B cell (primary cell): Measurements from ENCODE around the gene STX8. TPM values are rescaled to one million over a fixed set of nuclear protein-coding genes. Genes with fewer than 3 reads are reported as not detected.

ENCODE experiments used
- ATAC-seq: fragments of 200-7000 bp; cut with Tn5 transposase; one replicate; pipeline ENCODE4 v1.10.0; 2021; ENCODE audit warnings: low read depth, mild to moderate bottlenecking, moderate number of reproducible peaks, moderate library complexity
- CTCF ChIA-PET: fragments of 350-600 bp; sonication (Branson Sonifier 250); formaldehyde crosslinking; loops from one replicate; lab custom pipeline; 2021; ENCODE audit warnings: antibody characterized with exemption, inconsistent platforms; lab: Charles Lee
- POLR2A ChIA-PET: fragments of 350-600 bp; sonication (Branson Sonifier 250); formaldehyde crosslinking; loops from one replicate; lab custom pipeline; 2021; ENCODE audit warnings: antibody characterized with exemption; lab: Charles Lee
- DNase-seq: peaks from one replicate; pipeline ENCODE4 v3.0.0; 2013
- H2AFZ ChIP-seq: 2 replicates; pipeline ENCODE4 v1.6.1; 2012; ENCODE audit warnings: mild to moderate bottlenecking, low read depth, low read length; ENCODE audit not compliant: insufficient read depth, poor library complexity, severe bottlenecking
- H3K27ac ChIP-seq, 2 donors: 1 replicate in 1 of 2; 2 replicates in 1 of 2; pipeline ENCODE4 v1.5.1; 2012 to 2013; ENCODE audit warnings: low read length in 2 of 2, mild to moderate bottlenecking in 2 of 2, moderate library complexity in 1 of 2
- H3K27me3 ChIP-seq, 4 experiments: fragments of 200-600 bp in 1 of 4; sonication (generic) in 1 of 4; replicated peaks in 1 of 4; 1 replicate in 2 of 4; 2 replicates in 2 of 4; pipeline versions ENCODE4 v1.6.1 to v1.7.0; 2013 to 2016; ENCODE audit warnings: low read length in 3 of 4, mild to moderate bottlenecking in 2 of 4, mixed read lengths in 1 of 4, moderate library complexity in 1 of 4; ENCODE audit not compliant: insufficient read depth in 4 of 4, control insufficient read depth in 3 of 4; ENCODE audit errors: control extremely low read depth in 1 of 4
- H3K36me3 ChIP-seq, 2 experiments: replicated peaks in 1 of 2; 1 replicate in 1 of 2; 2 replicates in 1 of 2; pipeline versions ENCODE4 v1.6.1 to v1.7.1; 2013; ENCODE audit warnings: low read length in 1 of 2; ENCODE audit not compliant: insufficient read depth in 2 of 2, control insufficient read depth in 1 of 2; ENCODE audit errors: control extremely low read depth in 1 of 2, extremely low read depth in 1 of 2
- H3K4me1 ChIP-seq, 2 donors: fragments of 200-600 bp in 1 of 2; sonication (generic) in 1 of 2; 1 replicate in 1 of 2; 2 replicates in 1 of 2; pipeline versions ENCODE4 v1.5.1 to v1.6.1; 2013 to 2017; ENCODE audit warnings: low read length in 2 of 2; ENCODE audit not compliant: control insufficient read depth in 2 of 2, insufficient read depth in 2 of 2
- H3K4me2 ChIP-seq: replicated peaks from 2 replicates; pipeline ENCODE3; 2012; ENCODE audit warnings: mild to moderate bottlenecking, low read depth, low read length; ENCODE audit not compliant: poor library complexity, severe bottlenecking
- H3K4me3 ChIP-seq, 5 experiments: fragments of 200-600 bp in 1 of 5; sonication (generic) in 1 of 5; 1 replicate in 3 of 5; 2 replicates in 2 of 5; pipeline versions ENCODE4 v1.5.1 to v1.7.0; 2011 to 2016; ENCODE audit warnings: low read length in 4 of 5, mild to moderate bottlenecking in 4 of 5, low read depth in 2 of 5, control low read depth in 1 of 5, moderate library complexity in 1 of 5; ENCODE audit not compliant: insufficient read depth in 1 of 5; ENCODE audit errors: control extremely low read depth in 1 of 5, extremely low read depth in 1 of 5
- H3K79me2 ChIP-seq: fragments of 200-600 bp; sonication (generic); one replicate; pipeline ENCODE4 v1.6.0; 2016; ENCODE audit warnings: low read length; ENCODE audit not compliant: control insufficient read depth, insufficient read depth
- H3K9ac ChIP-seq: fragments of 200-600 bp; sonication (generic); 2 replicates; pipeline ENCODE4 v1.6.1; 2017; ENCODE audit warnings: mild to moderate bottlenecking, low read length, moderate library complexity
- H3K9me3 ChIP-seq, 3 donors: one replicate each; pipeline versions ENCODE4 v1.6.1 to v1.7.1; 2013; ENCODE audit warnings: low read length in 2 of 3; ENCODE audit not compliant: control insufficient read depth in 2 of 3, insufficient read depth in 1 of 3; ENCODE audit errors: control extremely low read depth in 1 of 3
- H4K20me1 ChIP-seq: 2 replicates; pipeline ENCODE4 v1.6.0; 2012; ENCODE audit warnings: mild to moderate bottlenecking, low read length; ENCODE audit not compliant: insufficient read depth, control insufficient read depth, poor library complexity, severe bottlenecking
- H3K27ac Mint-ChIP-seq: one replicate; pipeline ENCODE4 v1.8.0; 2021; ENCODE audit warnings: mixed read lengths
- H3K27me3 Mint-ChIP-seq: one replicate; pipeline ENCODE4 v1.8.0; 2021; ENCODE audit warnings: mixed read lengths
- H3K4me1 Mint-ChIP-seq: one replicate; pipeline ENCODE4 v1.8.0; 2021; ENCODE audit warnings: mixed read lengths
- H3K4me3 Mint-ChIP-seq: one replicate; pipeline ENCODE4 v1.8.0; 2021; ENCODE audit warnings: mixed read lengths
- H3K9me3 Mint-ChIP-seq: one replicate; pipeline ENCODE4 v1.8.0; 2022; ENCODE audit warnings: mixed read lengths; ENCODE audit not compliant: insufficient read depth
- CTCF ChIP-seq: fragments of 200-600 bp; IDR thresholded peaks from one replicate; pipeline ENCODE4 v1.8.0; 2022; ENCODE audit warnings: antibody characterized with exemption, mild to moderate bottlenecking
- EZH2 ChIP-seq: IDR thresholded peaks from 2 replicates; pipeline ENCODE4 v1.6.1; 2012; ENCODE audit warnings: borderline replicate concordance, low read depth, mild to moderate bottlenecking, moderate library complexity, low read length; ENCODE audit not compliant: insufficient read depth, poor library complexity, severe bottlenecking
- WGBS: methylation state at CpG from one replicate; pipeline ENCODE4 v1.1.5; 2013; ENCODE audit warnings: missing lambda C conversion rate; ENCODE audit not compliant: insufficient coverage; 5-methylcytosine and 5-hydroxymethylcytosine counted together
- intact Hi-C: fragments of 100-400 bp; cut with micrococcal nuclease; formaldehyde crosslinking; loops from one replicate; pipeline ENCODE4 v1.10.0; 2022
- polyA plus RNA-seq: library from polyadenylated mRNA; depleted of rRNA; stranded (reverse); fragments of >200 nt; gene quantifications from 2 replicates; pipeline ENCODE4 v1.2.3, GENCODE V29; 2012
- total RNA-seq, 2 donors: library from RNA; stranded (reverse); fragments of 120-200 nt in 1 of 2; gene quantifications; 1 replicate in 1 of 2; 2 replicates in 1 of 2; pipeline versions ENCODE4 v1.2.3 to v1.2.4, GENCODE V29; 2013 to 2022

Gene STX8
- total and polyA plus RNA-seq, 2 donors (not counting 1 experiment from before 2014, with no cell fraction given), result 35.8 to 61.5 TPM

GRCh38 chr17:9557857-9558256 is 17.8 kb downstream of the STX8 start:
- H3K4me3 ChIP-seq, result no peak overlapping the region
- no peak for DNase-seq
- no peaks in the 10 kb centered on the region for H3K9me3 ChIP-seq
- Mint-ChIP-seq H3K4me3 (no peak overlapping the region), H3K27me3 (no peaks in the 10 kb centered on the region), H3K4me1 (no peaks in the 10 kb centered on the region), H3K9me3 (no peaks in the 10 kb centered on the region), H3K27ac (no peak overlapping the region)
- no peak overlapping the region for H3K9ac ChIP-seq
- no peaks in the 10 kb centered on the region for H3K4me1 ChIP-seq
- POLR2A ChIA-PET, result no interaction called here
- H3K27ac ChIP-seq, result no peak overlapping the region
- CTCF ChIA-PET, result no interaction called here
- H3K4me2 ChIP-seq, result no peak overlapping the region
- no peak for ATAC-seq
- TF ChIP-seq CTCF (no peak), EZH2 (no peak)
- peaks cover 20% of the 10 kb centered on the region for H3K79me2 ChIP-seq
- H4K20me1 ChIP-seq, result no peaks in the 10 kb centered on the region
- intact Hi-C loops, result no loop called here
- no peaks in the 10 kb centered on the region for H3K27me3 ChIP-seq
- no peak overlapping the region for H2AFZ ChIP-seq
- WGBS, result 92% methylated on average over 3 of the region's 9 CpGs
- H3K36me3 ChIP-seq, result peaks cover 1 to 10% of the 10 kb centered on the region in 2 experiments

- CTCF ChIA-PET, result interaction anchor here (0.7 kb wide), 1 partner anchor 21 kb away, joined by 3 read pairs; no protein-coding TSS in a partner anchor
- ATAC-seq, result no peak
These were observed 18.4 kb downstream of the STX8 start for GRCh38 chr17:9557161-9557755.

More at GRCh38 chr17:9557161-9557755, 18.4 kb downstream of the STX8 start:
- no peaks in the 10 kb centered on the region for H3K4me1 Mint-ChIP-seq
- H3K4me3 Mint-ChIP-seq, result no peak overlapping the region
- no peak overlapping the region for H3K4me2 ChIP-seq
- DNase-seq, result no peak
- H3K4me1 ChIP-seq, result no peaks in the 10 kb centered on the region
- WGBS, result 97% methylated on average over 6 of the region's 10 CpGs
- TF ChIP-seq CTCF (no peak), EZH2 (no peak)
- intact Hi-C loops, result no loop called here
- no peak overlapping the region for H2AFZ ChIP-seq
- no peak overlapping the region for H3K27ac ChIP-seq
- no peaks in the 10 kb centered on the region for H3K9me3 Mint-ChIP-seq
- H3K4me3 ChIP-seq, result no peak overlapping the region
- no peaks in the 10 kb centered on the region for H3K9me3 ChIP-seq
- peaks cover 1 to 8% of the 10 kb centered on the region in 2 experiments for H3K36me3 ChIP-seq
- no peaks in the 10 kb centered on the region for H4K20me1 ChIP-seq
- H3K27me3 Mint-ChIP-seq, result no peaks in the 10 kb centered on the region
- H3K27me3 ChIP-seq, result no peaks in the 10 kb centered on the region
- POLR2A ChIA-PET, result no interaction called here
- H3K9ac ChIP-seq, result no peak overlapping the region
- no peak overlapping the region for H3K27ac Mint-ChIP-seq
- H3K79me2 ChIP-seq, result peaks cover 20% of the 10 kb centered on the region
